Measurements from ENCODE around the gene USP5. TPM values are rescaled to one million over a fixed set of nuclear protein-coding genes. Genes with fewer than 3 reads are reported as not detected.

The USP5 gene
- polyA plus RNA-seq, 2 of the 4 experiments (the other 2 are of a cell fraction): 58.6 to 78.2 TPM

DNA sequence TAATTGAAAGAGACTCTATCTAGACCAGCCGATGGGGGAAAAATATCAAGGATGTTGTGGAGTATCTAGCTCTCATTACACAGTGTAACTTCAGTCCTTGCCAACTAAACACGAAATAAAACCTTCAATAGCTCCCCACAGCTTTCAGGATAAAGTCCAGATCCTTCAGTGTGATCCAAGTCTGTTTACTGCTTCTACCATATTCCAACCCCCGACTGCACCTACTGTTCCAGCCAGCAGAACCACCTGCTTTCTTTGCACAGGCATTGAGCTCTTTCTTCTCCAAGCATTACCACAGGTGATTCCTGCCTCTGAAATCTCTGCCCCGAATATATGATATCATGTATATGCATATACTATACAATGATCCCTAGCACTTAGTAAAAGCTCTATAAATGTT lies 50.5 kb downstream of the USP5 start (continued):
- no peak for TF ChIP-seq HEYL (CRISPR knock-in tag; IDR thresholded peaks at IDR 0.05)

DNA sequence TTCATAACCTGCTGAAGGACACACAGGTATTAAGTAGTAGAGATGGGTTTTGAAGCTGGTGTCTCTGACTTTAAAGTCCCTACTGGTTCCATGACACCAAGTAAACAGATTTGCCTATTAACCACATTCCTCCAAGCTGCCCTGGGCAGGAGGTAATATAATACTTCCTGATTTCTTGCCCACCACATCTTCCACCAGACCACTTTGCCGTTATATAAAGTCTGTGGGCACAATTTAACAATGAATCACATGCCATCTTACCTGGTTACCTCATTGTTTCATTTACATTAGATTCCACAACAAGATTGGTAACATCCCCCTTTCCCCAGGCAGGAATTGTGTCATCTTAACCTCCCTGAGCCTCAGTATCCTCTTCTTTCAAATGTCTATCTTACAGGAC lies 51.8 kb downstream of the USP5 start:
- Histone ChIP-seq H3K4me3 (no peak overlapping the region), H3K27ac (peak overlapping the region in 1 of 2 experiments; percentile 91; a peak in 3 of 6 replicates), H3K4me1 (peaks cover 11% of the 10 kb centered on the region; the same call in 2 of the 3 replicates), H3K9me3 (no peaks in the 10 kb centered on the region), H3K4me2 (peak overlapping the region; percentile 95)
- FAIRE-seq (no peak), ATAC-seq (no peak), DNase-seq (ENCODE audit: low read depth in 1 of 2, low spot score in 1 of 2) (no peak)
- TF ChIP-seq BHLHE40 (IDR thresholded peaks at IDR 0.05; ENCODE audit: low read depth, low read length): no peak
- TF ChIP-seq POLR2AphosphoS2 (conservative IDR thresholded peaks at IDR 0.05; ENCODE audit: low read length): no peak
- no peak for TF ChIP-seq EP300 (IDR thresholded peaks at IDR 0.05)
- TF ChIP-seq EHF (CRISPR knock-in tag; IDR thresholded peaks at IDR 0.05): no peak
- TF ChIP-seq EHMT2 (IDR thresholded peaks at IDR 0.05; ENCODE audit: low read depth): no peak
- ChIA-PET CTCF (interaction anchor here (1.1 to 22.2 kb wide), 5 partner anchors 9 to 34 kb away, joined by 3 to 232 read pairs (median 65); partner anchors contain the start of genes SPSB2 and TPI1), POLR2A (interaction anchor here (2.5 kb wide), 1 partner anchor 13 kb away, joined by 10 read pairs; no protein-coding TSS in a partner anchor)
- 93% methylated on average over 1 of the region's 1 CpG for WGBS (ENCODE audit: missing lambda C conversion rate)

DNA sequence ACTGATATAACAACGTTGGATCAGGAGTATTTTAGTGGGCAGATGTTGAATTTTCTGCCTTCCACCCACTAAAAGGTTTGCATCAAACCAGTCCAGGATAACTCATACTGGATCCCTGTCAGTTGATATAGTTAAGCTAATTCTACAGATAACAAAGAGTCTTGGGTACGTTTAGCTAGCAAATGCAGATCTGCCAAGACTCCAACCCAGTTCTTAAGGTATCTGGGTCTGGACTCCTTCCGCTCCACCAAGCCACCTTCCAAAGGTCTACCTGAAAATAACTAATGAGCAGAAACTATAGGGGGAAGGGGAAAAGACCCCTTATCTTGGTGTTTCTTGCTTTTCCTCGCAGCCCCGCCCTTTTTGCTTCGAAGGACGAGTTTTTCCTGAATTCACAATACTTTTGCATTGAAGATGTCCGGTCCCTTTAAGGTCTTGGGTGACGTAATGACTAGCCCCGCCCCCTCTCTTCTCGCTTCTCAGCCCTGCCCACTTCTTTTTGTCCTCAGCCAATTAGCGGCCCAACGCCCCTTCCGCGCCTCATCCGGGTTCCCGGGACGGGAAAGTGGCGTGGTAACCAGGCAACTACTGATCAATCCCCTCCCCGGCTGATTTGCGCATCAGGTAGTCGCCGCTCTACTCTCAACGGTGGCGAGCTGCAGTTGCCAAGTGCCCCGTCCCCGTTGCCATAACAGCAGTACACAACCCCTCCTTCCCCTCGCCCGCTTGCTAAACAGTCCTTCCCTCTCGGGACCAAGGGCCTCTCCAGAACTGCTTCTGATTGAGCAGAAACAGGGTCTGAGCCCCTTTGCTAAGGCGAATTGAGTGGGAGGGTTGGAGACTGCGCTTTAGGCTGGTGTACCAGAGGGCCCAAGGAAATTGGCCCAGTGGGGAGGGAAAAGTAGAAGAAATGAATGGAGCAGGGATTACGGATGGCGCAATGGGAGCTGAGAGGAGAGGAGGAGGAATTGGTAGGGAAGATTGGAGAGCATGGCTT lies 52.6 kb downstream of the USP5 start, which contains the start of gene LRRC23:
LRRC23 (plus strand) TSS at position 543 of the 997 bp plus-strand sequence. CDS start 812 bp downstream, outside the sequence.
- Histone ChIP-seq H3K9me3 (no peaks in the 10 kb centered on the region), H3K4me3 (peak within 1 kb of the TSS; percentile 78), H3K27ac (peak within 1 kb of the TSS; percentile 82 to 91), H3K4me2 (peak within 1 kb of the TSS; percentile 95), H3K4me1 (peaks cover 11% of the 10 kb centered on the region; the same call in 2 of the 3 replicates)
- ATAC-seq (peak; percentile 94 to 97), FAIRE-seq (peak; percentile 94), DNase-seq (ENCODE audit: low read depth in 1 of 2, low spot score in 1 of 2) (peak; percentile 95 to 98)
- 9% methylated on average over 31 of the region's 34 CpGs for WGBS (ENCODE audit: missing lambda C conversion rate)
- ChIA-PET CTCF (interaction anchor here (1.1 to 22.2 kb wide), 6 partner anchors 10 to 57 kb away, joined by 3 to 232 read pairs (median 36); partner anchors contain the start of genes SPSB2 and TPI1), POLR2A (interaction anchor here (0.7 to 2.5 kb wide), 7 partner anchors 10 to 215 kb away, joined by 3 to 10 read pairs (median 5); partner anchors contain the start of genes C12orf57, ENO2, RNU7-1 and SPSB2)
- TF ChIP-seq ZNF302 (CRISPR knock-in tag; IDR thresholded peaks at IDR 0.05): no peak
- TF ChIP-seq, protein P1, sequence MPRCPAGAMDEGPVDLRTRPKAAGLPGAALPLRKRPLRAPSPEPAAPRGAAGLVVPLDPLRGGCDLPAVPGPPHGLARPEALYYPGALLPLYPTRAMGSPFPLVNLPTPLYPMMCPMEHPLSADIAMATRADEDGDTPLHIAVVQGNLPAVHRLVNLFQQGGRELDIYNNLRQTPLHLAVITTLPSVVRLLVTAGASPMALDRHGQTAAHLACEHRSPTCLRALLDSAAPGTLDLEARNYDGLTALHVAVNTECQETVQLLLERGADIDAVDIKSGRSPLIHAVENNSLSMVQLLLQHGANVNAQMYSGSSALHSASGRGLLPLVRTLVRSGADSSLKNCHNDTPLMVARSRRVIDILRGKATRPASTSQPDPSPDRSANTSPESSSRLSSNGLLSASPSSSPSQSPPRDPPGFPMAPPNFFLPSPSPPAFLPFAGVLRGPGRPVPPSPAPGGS (IDR thresholded peaks at IDR 0.05): 0 out of 3 replicates have a peak, but pooled peaks have one; percentile 26
- no peak for TF ChIP-seq JUNB (IDR thresholded peaks at IDR 0.05)
- TF ChIP-seq CHD2 (IDR thresholded peaks at IDR 0.05; ENCODE audit: low read length, partially characterized antibody): no peak
- no peak for TF ChIP-seq ZC3H11A (IDR thresholded peaks at IDR 0.05)
- TF ChIP-seq HDAC2 (IDR thresholded peaks at IDR 0.05): no peak
- no peak for TF ChIP-seq FOXS1 (CRISPR knock-in tag; IDR thresholded peaks at IDR 0.05)
- TF ChIP-seq, protein P2, sequence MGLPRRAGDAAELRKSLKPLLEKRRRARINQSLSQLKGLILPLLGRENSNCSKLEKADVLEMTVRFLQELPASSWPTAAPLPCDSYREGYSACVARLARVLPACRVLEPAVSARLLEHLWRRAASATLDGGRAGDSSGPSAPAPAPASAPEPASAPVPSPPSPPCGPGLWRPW (IDR thresholded peaks at IDR 0.05): no peak
- TF ChIP-seq, protein P3, sequence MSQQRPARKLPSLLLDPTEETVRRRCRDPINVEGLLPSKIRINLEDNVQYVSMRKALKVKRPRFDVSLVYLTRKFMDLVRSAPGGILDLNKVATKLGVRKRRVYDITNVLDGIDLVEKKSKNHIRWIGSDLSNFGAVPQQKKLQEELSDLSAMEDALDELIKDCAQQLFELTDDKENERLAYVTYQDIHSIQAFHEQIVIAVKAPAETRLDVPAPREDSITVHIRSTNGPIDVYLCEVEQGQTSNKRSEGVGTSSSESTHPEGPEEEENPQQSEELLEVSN (IDR thresholded peaks at IDR 0.05; ENCODE audit: borderline replicate concordance, low read depth): 0 out of 2 replicates have a peak, but pooled peaks have one; percentile 18
- TF ChIP-seq POLR2A (IDR thresholded peaks at IDR 0.05; ENCODE audit: low read length): peak; percentile 71
- TF ChIP-seq RARB (CRISPR knock-in tag; IDR thresholded peaks at IDR 0.05): no peak
- peak in 1 of 2 experiments; percentile 71; a peak in 1 of 5 replicates for TF ChIP-seq JUN (IDR thresholded peaks at IDR 0.05)
- TF ChIP-seq, protein P4, sequence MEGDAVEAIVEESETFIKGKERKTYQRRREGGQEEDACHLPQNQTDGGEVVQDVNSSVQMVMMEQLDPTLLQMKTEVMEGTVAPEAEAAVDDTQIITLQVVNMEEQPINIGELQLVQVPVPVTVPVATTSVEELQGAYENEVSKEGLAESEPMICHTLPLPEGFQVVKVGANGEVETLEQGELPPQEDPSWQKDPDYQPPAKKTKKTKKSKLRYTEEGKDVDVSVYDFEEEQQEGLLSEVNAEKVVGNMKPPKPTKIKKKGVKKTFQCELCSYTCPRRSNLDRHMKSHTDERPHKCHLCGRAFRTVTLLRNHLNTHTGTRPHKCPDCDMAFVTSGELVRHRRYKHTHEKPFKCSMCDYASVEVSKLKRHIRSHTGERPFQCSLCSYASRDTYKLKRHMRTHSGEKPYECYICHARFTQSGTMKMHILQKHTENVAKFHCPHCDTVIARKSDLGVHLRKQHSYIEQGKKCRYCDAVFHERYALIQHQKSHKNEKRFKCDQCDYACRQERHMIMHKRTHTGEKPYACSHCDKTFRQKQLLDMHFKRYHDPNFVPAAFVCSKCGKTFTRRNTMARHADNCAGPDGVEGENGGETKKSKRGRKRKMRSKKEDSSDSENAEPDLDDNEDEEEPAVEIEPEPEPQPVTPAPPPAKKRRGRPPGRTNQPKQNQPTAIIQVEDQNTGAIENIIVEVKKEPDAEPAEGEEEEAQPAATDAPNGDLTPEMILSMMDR (IDR thresholded peaks at IDR 0.05): no peak
- peak in 1 of 2 experiments; percentile 64; a peak in 2 of 4 replicates for TF ChIP-seq CEBPB (IDR thresholded peaks at IDR 0.05)
- no peak for TF ChIP-seq HEYL (CRISPR knock-in tag; IDR thresholded peaks at IDR 0.05)
- no peak for TF ChIP-seq HOXA7 (CRISPR knock-in tag; IDR thresholded peaks at IDR 0.05)
- TF ChIP-seq HOXB13 (CRISPR knock-in tag; IDR thresholded peaks at IDR 0.05; ENCODE audit: low read depth): no peak
- 0 out of 2 replicates have a peak, but pooled peaks have one; percentile 17 for TF ChIP-seq HOXB5 (CRISPR knock-in tag; IDR thresholded peaks at IDR 0.05)
- peak; percentile 54; the same call in 1 of the 2 replicates for TF ChIP-seq PHF8 (IDR thresholded peaks at IDR 0.05; ENCODE audit: borderline replicate concordance, low read depth)
- TF ChIP-seq, protein P5, sequence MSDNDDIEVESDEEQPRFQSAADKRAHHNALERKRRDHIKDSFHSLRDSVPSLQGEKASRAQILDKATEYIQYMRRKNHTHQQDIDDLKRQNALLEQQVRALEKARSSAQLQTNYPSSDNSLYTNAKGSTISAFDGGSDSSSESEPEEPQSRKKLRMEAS (IDR thresholded peaks at IDR 0.05): peak; percentile 29
- TF ChIP-seq FOSL2 (IDR thresholded peaks at IDR 0.05): no peak
- TF ChIP-seq FOSL2 (CRISPR knock-in tag; IDR thresholded peaks at IDR 0.05): peak; percentile 33; the same call in 1 of the 2 replicates
- TF ChIP-seq, protein P6, sequence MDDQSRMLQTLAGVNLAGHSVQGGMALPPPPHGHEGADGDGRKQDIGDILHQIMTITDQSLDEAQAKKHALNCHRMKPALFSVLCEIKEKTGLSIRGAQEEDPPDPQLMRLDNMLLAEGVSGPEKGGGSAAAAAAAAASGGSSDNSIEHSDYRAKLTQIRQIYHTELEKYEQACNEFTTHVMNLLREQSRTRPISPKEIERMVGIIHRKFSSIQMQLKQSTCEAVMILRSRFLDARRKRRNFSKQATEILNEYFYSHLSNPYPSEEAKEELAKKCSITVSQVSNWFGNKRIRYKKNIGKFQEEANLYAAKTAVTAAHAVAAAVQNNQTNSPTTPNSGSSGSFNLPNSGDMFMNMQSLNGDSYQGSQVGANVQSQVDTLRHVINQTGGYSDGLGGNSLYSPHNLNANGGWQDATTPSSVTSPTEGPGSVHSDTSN (IDR thresholded peaks at IDR 0.05): no peak

Data from A549 (cell line).